Neuronal stem cell (in vitro differentiated cells): ENCODE data around the gene PDGFC.

Experiments used
- DNase-seq: peaks from one replicate; pipeline ENCODE4 v3.0.0-alpha.2; 2013; ENCODE audit warnings: low spot score
- H2AFZ ChIP-seq: one replicate; pipeline ENCODE4 v1.6.1; 2013; ENCODE audit warnings: mild to moderate bottlenecking, low read length, inconsistent platforms
- H2AK5ac ChIP-seq: 2 replicates; pipeline ENCODE4 v1.6.1; 2013; ENCODE audit warnings: low read depth, mild to moderate bottlenecking, inconsistent platforms, low read length, moderate library complexity, mixed read lengths
- H2BK120ac ChIP-seq: 2 replicates; pipeline ENCODE4 v1.6.1; 2013; ENCODE audit warnings: low read depth, mild to moderate bottlenecking, inconsistent platforms, low read length, moderate library complexity, mixed read lengths
- H2BK12ac ChIP-seq: one replicate; pipeline ENCODE4 v1.6.1; 2013; ENCODE audit warnings: low read length, inconsistent platforms
- H2BK15ac ChIP-seq: 2 replicates; pipeline ENCODE4 v1.6.1; 2013; ENCODE audit warnings: mild to moderate bottlenecking, low read length, inconsistent platforms, mixed read lengths
- H2BK5ac ChIP-seq: one replicate; pipeline ENCODE4 v1.6.1; 2013; ENCODE audit warnings: inconsistent platforms, mild to moderate bottlenecking, low read length, moderate library complexity
- H3K14ac ChIP-seq: one replicate; pipeline ENCODE4 v1.6.1; 2013; ENCODE audit warnings: low read length, inconsistent platforms
- H3K18ac ChIP-seq: 2 replicates; pipeline ENCODE4 v1.6.1; 2013; ENCODE audit warnings: low read length, inconsistent platforms
- H3K23ac ChIP-seq: 2 replicates; pipeline ENCODE4 v1.6.1; 2013; ENCODE audit warnings: low read depth, mild to moderate bottlenecking, mixed read lengths, low read length, inconsistent platforms; ENCODE audit not compliant: poor library complexity
- H3K27ac ChIP-seq: replicated peaks from 3 replicates; pipeline ENCODE4 v1.5.1; 2013; ENCODE audit warnings: low read length, inconsistent platforms
- H3K27me3 ChIP-seq, 3 experiments: 2 replicates each; pipeline ENCODE4 v1.6.1; 2013; ENCODE audit warnings: low read length in 3 of 3, mild to moderate bottlenecking in 2 of 3, inconsistent platforms in 1 of 3, low read depth in 1 of 3, mixed read lengths in 1 of 3, moderate library complexity in 1 of 3; ENCODE audit not compliant: control insufficient read depth in 3 of 3, insufficient read depth in 3 of 3
- H3K36me3 ChIP-seq, 2 donors: replicated peaks in 1 of 2; 2 replicates each; pipeline ENCODE4 v1.6.1; 2013; ENCODE audit warnings: low read length in 2 of 2; ENCODE audit not compliant: control insufficient read depth in 2 of 2, insufficient read depth in 2 of 2
- H3K4ac ChIP-seq: 2 replicates; pipeline ENCODE4 v1.6.1; 2013; ENCODE audit warnings: inconsistent platforms, mild to moderate bottlenecking, low read length, moderate library complexity
- H3K4me1 ChIP-seq, 2 donors: 1 replicate in 1 of 2; 2 replicates in 1 of 2; pipeline ENCODE4 v1.6.1; 2013; ENCODE audit warnings: low read length in 2 of 2, low read depth in 1 of 2; ENCODE audit not compliant: control insufficient read depth in 2 of 2, insufficient read depth in 1 of 2
- H3K4me2 ChIP-seq: one replicate; pipeline ENCODE4 v1.6.1; 2013; ENCODE audit warnings: mild to moderate bottlenecking, low read length, inconsistent platforms; ENCODE audit not compliant: insufficient read depth, poor library complexity, severe bottlenecking
- H3K4me3 ChIP-seq, 2 donors: 2 replicates each; pipeline ENCODE4 v1.5.1; 2013; ENCODE audit warnings: low read length in 2 of 2, mild to moderate bottlenecking in 2 of 2, inconsistent platforms in 1 of 2, moderate library complexity in 1 of 2
- H3K79me1 ChIP-seq: one replicate; pipeline ENCODE4 v1.6.1; 2013; ENCODE audit warnings: low read depth, mild to moderate bottlenecking, inconsistent platforms, low read length, moderate library complexity
- H3K9ac ChIP-seq: one replicate; pipeline ENCODE4 v1.6.1; 2013; ENCODE audit warnings: mild to moderate bottlenecking, low read depth, low read length, inconsistent platforms; ENCODE audit not compliant: poor library complexity
- H3K9me3 ChIP-seq, 2 donors: replicated peaks in 1 of 2; 2 replicates each; pipeline versions ENCODE3 to v1.6.1; 2013; ENCODE audit warnings: low read length in 2 of 2, mild to moderate bottlenecking in 2 of 2, inconsistent platforms in 1 of 2, low read depth in 1 of 2, mixed read lengths in 1 of 2, moderate library complexity in 1 of 2; ENCODE audit not compliant: control insufficient read depth in 2 of 2, insufficient read depth in 1 of 2
- H4K8ac ChIP-seq: one replicate; pipeline ENCODE4 v1.6.1; 2013; ENCODE audit warnings: low read depth, mild to moderate bottlenecking, inconsistent platforms, low read length, moderate library complexity
- H4K91ac ChIP-seq: one replicate; pipeline ENCODE4 v1.6.1; 2013; ENCODE audit warnings: low read length, low read depth, mild to moderate bottlenecking, inconsistent platforms; ENCODE audit not compliant: poor library complexity
- WGBS, 2 donors: extraction: QIAGEN DNeasy Blood & Tissue Kit; methylation state at CpG; one replicate each; pipeline ENCODE4 v1.1.7; 2013; ENCODE audit warnings: missing lambda C conversion rate in 2 of 2, mixed read lengths in 1 of 2; ENCODE audit not compliant: insufficient read length in 2 of 2, insufficient replicate concordance in 1 of 2; ENCODE audit errors: extremely low coverage in 2 of 2; 5-methylcytosine and 5-hydroxymethylcytosine counted together

Gene PDGFC

GRCh38 chr4:156949373-156949814 lies 22.2 kb downstream of the PDGFC start:
- Histone ChIP-seq H3K4ac (no peak overlapping the region), H2BK15ac (no peak overlapping the region), H3K27ac (no peak overlapping the region)

GRCh38 chr4:156948738-156949137 lies 22.9 kb downstream of the PDGFC start:
- Histone ChIP-seq H3K18ac (no peak overlapping the region), H4K8ac (no peak overlapping the region), H3K27me3 (no peaks in the 10 kb centered on the region), H2BK120ac (no peak overlapping the region), H2BK15ac (no peak overlapping the region), H3K4me3 (no peak overlapping the region), H3K27ac (no peak overlapping the region), H3K9ac (no peak overlapping the region), H3K9me3 (no peaks in the 10 kb centered on the region), H2BK12ac (no peak overlapping the region), H3K14ac (no peak overlapping the region), H3K79me1 (no peaks in the 10 kb centered on the region), H3K36me3 (no peaks in the 10 kb centered on the region), H4K91ac (no peak overlapping the region), H2AK5ac (no peak overlapping the region), H2BK5ac (no peak overlapping the region), H3K4me1 (peaks cover 0 to 18% of the 10 kb centered on the region in 2 donors), H3K4me2 (no peak overlapping the region), H2AFZ (no peak overlapping the region), H3K23ac (no peak overlapping the region), H3K4ac (no peak overlapping the region)
- WGBS, 2 donors: no CpG with 5 or more reads among the region's 3 CpGs
- DNase-seq: no peak

More at GRCh38 chr4:156949373-156949814, 22.2 kb downstream of the PDGFC start:
- no peak overlapping the region for H2AFZ ChIP-seq
- no peak overlapping the region for H2AK5ac ChIP-seq
- H3K79me1 ChIP-seq: no peaks in the 10 kb centered on the region
- no peak overlapping the region for H2BK5ac ChIP-seq
- no peak overlapping the region for H4K91ac ChIP-seq
- H3K9ac ChIP-seq: no peak overlapping the region
- H3K23ac ChIP-seq: no peak overlapping the region
- DNase-seq: no peak
- no peak overlapping the region for H3K14ac ChIP-seq
- no peak overlapping the region for H4K8ac ChIP-seq
- H3K18ac ChIP-seq: no peak overlapping the region
- H3K4me1 ChIP-seq: peaks cover 0 to 18% of the 10 kb centered on the region in 2 donors
- H2BK12ac ChIP-seq: no peak overlapping the region
- H3K27me3 ChIP-seq: no peaks in the 10 kb centered on the region
- no peaks in the 10 kb centered on the region for H3K36me3 ChIP-seq
- WGBS, 2 donors: no CpG with 5 or more reads among the region's 2 CpGs
- no peaks in the 10 kb centered on the region for H3K9me3 ChIP-seq
- H3K4me3 ChIP-seq: no peak overlapping the region
- no peak overlapping the region for H2BK120ac ChIP-seq
- H3K4me2 ChIP-seq: no peak overlapping the region

- no peak for DNase-seq
- no CpG with 5 or more reads among the region's 6 CpGs for WGBS, 2 donors
Measured at GRCh38 chr4:156948133-156948532, 23.5 kb downstream of the PDGFC start.

GRCh38 chr4:156946516-156947424 lies 24.8 kb downstream of the PDGFC start:
- Histone ChIP-seq H3K27me3 (no peaks in the 10 kb centered on the region), H3K4me3 (no peak overlapping the region), H3K79me1 (no peaks in the 10 kb centered on the region), H3K23ac (no peak overlapping the region), H2BK15ac (no peak overlapping the region), H4K91ac (no peak overlapping the region), H3K4ac (no peak overlapping the region), H3K9me3 (no peaks in the 10 kb centered on the region), H3K4me1 (peaks cover 2 to 20% of the 10 kb centered on the region in 2 donors), H2AK5ac (no peak overlapping the region), H2BK120ac (no peak overlapping the region), H2AFZ (no peak overlapping the region), H3K36me3 (no peaks in the 10 kb centered on the region), H3K18ac (no peak overlapping the region), H3K4me2 (no peak overlapping the region), H2BK12ac (no peak overlapping the region), H3K14ac (no peak overlapping the region), H3K9ac (no peak overlapping the region), H3K27ac (no peak overlapping the region), H2BK5ac (no peak overlapping the region), H4K8ac (no peak overlapping the region)
- no CpG with 5 or more reads among the region's 5 CpGs for WGBS, 2 donors
- DNase-seq: no peak

More at GRCh38 chr4:156948133-156948532, 23.5 kb downstream of the PDGFC start:
- H3K4me1 ChIP-seq: peaks cover 0 to 18% of the 10 kb centered on the region in 2 donors
- H3K36me3 ChIP-seq: no peaks in the 10 kb centered on the region
- no peak overlapping the region for H3K4me3 ChIP-seq
- H2BK120ac ChIP-seq: no peak overlapping the region
- H2AK5ac ChIP-seq: no peak overlapping the region
- H3K4me2 ChIP-seq: no peak overlapping the region
- no peaks in the 10 kb centered on the region for H3K79me1 ChIP-seq
- H3K27ac ChIP-seq: no peak overlapping the region
- H4K8ac ChIP-seq: no peak overlapping the region
- no peak overlapping the region for H2BK15ac ChIP-seq
- H2BK5ac ChIP-seq: no peak overlapping the region
- H2AFZ ChIP-seq: no peak overlapping the region
- H3K27me3 ChIP-seq: no peaks in the 10 kb centered on the region
- H3K14ac ChIP-seq: no peak overlapping the region
- no peak overlapping the region for H4K91ac ChIP-seq
- H3K18ac ChIP-seq: no peak overlapping the region
- H3K9ac ChIP-seq: no peak overlapping the region
- no peaks in the 10 kb centered on the region for H3K9me3 ChIP-seq
- H2BK12ac ChIP-seq: no peak overlapping the region
- no peak overlapping the region for H3K23ac ChIP-seq
- no peak overlapping the region for H3K4ac ChIP-seq
